HepG2 (cell line): ENCODE data around the gene ZNF22.

Experiments
- ARID4A ChIP-seq: sonication (generic); formaldehyde crosslinking; IDR thresholded peaks from 2 replicates; pipeline ENCODE4 v1.5.0; 2020; ENCODE audit warnings: mild to moderate bottlenecking, missing genetic modification reagents, borderline replicate concordance
- DPF2 ChIP-seq: sonication (generic); formaldehyde crosslinking; IDR thresholded peaks from 2 replicates; pipeline ENCODE4 v1.4.0; 2020; ENCODE audit warnings: mild to moderate bottlenecking, low read depth, missing genetic modification reagents, borderline replicate concordance
- GMEB1 ChIP-seq: sonication (generic); formaldehyde crosslinking; IDR thresholded peaks from 2 replicates; pipeline ENCODE4 v1.5.1; 2020; ENCODE audit warnings: missing genetic modification reagents, mild to moderate bottlenecking, borderline replicate concordance
- TCF7L2 ChIP-seq: IDR thresholded peaks from 2 replicates; pipeline ENCODE4 v1.6.1; 2011; ENCODE audit warnings: mild to moderate bottlenecking, low read depth, low read length, moderate library complexity
- TP53 ChIP-seq: sonication (generic); formaldehyde crosslinking; conservative IDR thresholded peaks from 2 replicates; pipeline ENCODE4 v1.4.0; 2020; ENCODE audit warnings: missing genetic modification reagents
- ZNF484 ChIP-seq: sonication (generic); formaldehyde crosslinking; IDR thresholded peaks from 2 replicates; pipeline ENCODE4 v1.5.1; 2020; ENCODE audit warnings: mild to moderate bottlenecking, low read depth, missing genetic modification reagents, borderline replicate concordance
- ZNF558 ChIP-seq: sonication (generic); formaldehyde crosslinking; IDR thresholded peaks from 2 replicates; pipeline ENCODE4 v1.9.0; 2022; ENCODE audit warnings: mild to moderate bottlenecking, missing genetic modification reagents, borderline replicate concordance
- TF ChIP-seq, protein P1 (sequence below): sonication (generic); formaldehyde crosslinking; conservative IDR thresholded peaks from 2 replicates; pipeline ENCODE4 v1.4.0; 2020; ENCODE audit warnings: missing genetic modification reagents

DNA sequence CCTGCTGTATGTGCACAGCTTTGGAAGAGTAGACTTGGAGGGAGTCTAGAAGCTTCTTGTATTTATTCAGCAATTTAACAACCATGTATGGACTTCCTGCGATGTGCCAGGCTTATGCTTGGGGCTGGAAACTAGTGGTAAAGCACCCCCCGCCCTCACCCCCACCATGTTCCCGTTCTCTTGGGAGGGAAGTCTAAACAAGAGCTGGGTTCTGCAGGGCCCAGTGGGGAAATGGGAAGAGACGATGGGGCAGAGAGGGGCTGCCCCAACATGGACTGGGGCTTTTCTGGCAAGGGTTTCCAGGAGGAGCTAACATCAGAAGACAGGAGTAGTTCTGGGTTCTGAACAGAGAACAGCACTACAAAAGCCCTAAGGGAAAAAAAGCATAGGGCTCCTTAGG is 33.1 kb upstream of the ZNF22 start:
- TF ChIP-seq ZNF558 (CRISPR knock-in tag) (no peak), DPF2 (CRISPR knock-in tag) (no peak), TCF7L2 (no peak), GMEB1 (CRISPR knock-in tag) (no peak), TP53 (CRISPR knock-in tag) (no peak), ARID4A (CRISPR knock-in tag) (no peak), ZNF484 (CRISPR knock-in tag) (no peak)
- TF ChIP-seq, protein P1, sequence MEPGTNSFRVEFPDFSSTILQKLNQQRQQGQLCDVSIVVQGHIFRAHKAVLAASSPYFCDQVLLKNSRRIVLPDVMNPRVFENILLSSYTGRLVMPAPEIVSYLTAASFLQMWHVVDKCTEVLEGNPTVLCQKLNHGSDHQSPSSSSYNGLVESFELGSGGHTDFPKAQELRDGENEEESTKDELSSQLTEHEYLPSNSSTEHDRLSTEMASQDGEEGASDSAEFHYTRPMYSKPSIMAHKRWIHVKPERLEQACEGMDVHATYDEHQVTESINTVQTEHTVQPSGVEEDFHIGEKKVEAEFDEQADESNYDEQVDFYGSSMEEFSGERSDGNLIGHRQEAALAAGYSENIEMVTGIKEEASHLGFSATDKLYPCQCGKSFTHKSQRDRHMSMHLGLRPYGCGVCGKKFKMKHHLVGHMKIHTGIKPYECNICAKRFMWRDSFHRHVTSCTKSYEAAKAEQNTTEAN = no peak
